H9 (cell line): ENCODE results near the gene SLC10A2. TPM values are rescaled to one million over a fixed set of nuclear protein-coding genes. Genes with fewer than 3 reads are reported as not detected.

Experiments
- DNase-seq: peaks from one replicate; pipeline ENCODE4 v3.0.0-alpha.2; 2017
- H2AFZ ChIP-seq: one replicate; pipeline ENCODE4 v1.6.1; 2013; ENCODE audit warnings: mild to moderate bottlenecking, low read length, control low read depth, moderate library complexity
- H2AK5ac ChIP-seq: 2 replicates; pipeline ENCODE4 v1.6.1; 2013; ENCODE audit warnings: low read length, control low read depth, mixed read lengths; ENCODE audit not compliant: insufficient read length
- H2BK120ac ChIP-seq: one replicate; pipeline ENCODE4 v1.6.1; 2013; ENCODE audit warnings: low read depth, mild to moderate bottlenecking, low read length, control low read depth, inconsistent platforms; ENCODE audit not compliant: poor library complexity, severe bottlenecking
- H2BK12ac ChIP-seq: 2 replicates; pipeline ENCODE4 v1.6.1; 2013; ENCODE audit warnings: low read length, control low read depth, mixed read lengths, low read depth; ENCODE audit not compliant: insufficient read length
- H2BK15ac ChIP-seq: 2 replicates; pipeline ENCODE4 v1.6.1; 2013; ENCODE audit warnings: low read depth, low read length, control low read depth
- H2BK20ac ChIP-seq: one replicate; pipeline ENCODE4 v1.6.1; 2013; ENCODE audit warnings: low read depth, mild to moderate bottlenecking, low read length, control low read depth, inconsistent platforms; ENCODE audit not compliant: poor library complexity, severe bottlenecking
- H2BK5ac ChIP-seq: 2 replicates; pipeline ENCODE4 v1.6.1; 2013; ENCODE audit warnings: low read length, control low read depth, mixed read lengths; ENCODE audit not compliant: insufficient read length
- H3K14ac ChIP-seq: 2 replicates; pipeline ENCODE4 v1.6.1; 2013; ENCODE audit warnings: low read length, control low read depth; ENCODE audit not compliant: insufficient read depth
- H3K18ac ChIP-seq: 2 replicates; pipeline ENCODE4 v1.6.1; 2013; ENCODE audit warnings: low read depth, mild to moderate bottlenecking, mixed read lengths, low read length, control low read depth; ENCODE audit not compliant: insufficient read length
- H3K23ac ChIP-seq: 2 replicates; pipeline ENCODE4 v1.6.1; 2013; ENCODE audit warnings: low read length, control low read depth, mixed read lengths, low read depth; ENCODE audit not compliant: insufficient read length
- H3K23me2 ChIP-seq: 2 replicates; pipeline ENCODE4 v1.6.1; 2013; ENCODE audit warnings: low read depth, mild to moderate bottlenecking, mixed read lengths, low read length, control low read depth; ENCODE audit not compliant: insufficient read length, poor library complexity, severe bottlenecking
- H3K27ac ChIP-seq: 2 replicates; pipeline ENCODE4 v1.5.1; 2013; ENCODE audit warnings: low read length, control low read depth, mixed read lengths, low read depth; ENCODE audit not compliant: insufficient read length
- H3K27me3 ChIP-seq: 2 replicates; pipeline ENCODE4 v1.6.1; 2013; ENCODE audit warnings: low read length, control low read depth, inconsistent platforms; ENCODE audit not compliant: insufficient read depth
- H3K4ac ChIP-seq: 2 replicates; pipeline ENCODE4 v1.6.1; 2013; ENCODE audit warnings: low read depth, mild to moderate bottlenecking, control low read depth, inconsistent platforms, low read length, moderate library complexity
- H3K4me1 ChIP-seq: 2 replicates; pipeline ENCODE4 v1.6.1; 2013; ENCODE audit warnings: low read length, control low read depth, inconsistent platforms; ENCODE audit not compliant: insufficient read depth
- H3K4me2 ChIP-seq: 2 replicates; pipeline ENCODE4 v1.6.1; 2013; ENCODE audit warnings: low read length, control low read depth, mixed read lengths; ENCODE audit not compliant: insufficient read length, insufficient read depth
- H3K56ac ChIP-seq: 2 replicates; pipeline ENCODE4 v1.6.1; 2013; ENCODE audit warnings: low read depth, mild to moderate bottlenecking, mixed read lengths, low read length, control low read depth; ENCODE audit not compliant: insufficient read length
- H3K79me1 ChIP-seq: 2 replicates; pipeline ENCODE4 v1.6.1; 2013; ENCODE audit warnings: low read depth, mild to moderate bottlenecking, moderate library complexity, low read length, control low read depth, inconsistent platforms; ENCODE audit not compliant: insufficient read depth, poor library complexity, severe bottlenecking
- H3K79me2 ChIP-seq: 2 replicates; pipeline ENCODE4 v1.6.1; 2013; ENCODE audit warnings: low read length, control low read depth, inconsistent platforms; ENCODE audit not compliant: insufficient read depth
- H3K9ac ChIP-seq: 2 replicates; pipeline ENCODE4 v1.6.1; 2013; ENCODE audit warnings: low read length, control low read depth, mixed read lengths; ENCODE audit not compliant: insufficient read length; ENCODE audit errors: extremely low read depth
- H3K9me3 ChIP-seq: one replicate; pipeline ENCODE4 v1.6.1; 2013; ENCODE audit warnings: low read depth, low read length, inconsistent platforms; ENCODE audit not compliant: control insufficient read depth
- H3T11ph ChIP-seq: one replicate; pipeline ENCODE4 v1.6.1; 2013; ENCODE audit warnings: mild to moderate bottlenecking, low read length, control low read depth, inconsistent platforms
- H4K20me1 ChIP-seq: one replicate; pipeline ENCODE4 v1.6.1; 2013; ENCODE audit not compliant: control insufficient read depth, insufficient read length, insufficient read depth
- H4K5ac ChIP-seq: 2 replicates; pipeline ENCODE4 v1.6.1; 2013; ENCODE audit warnings: low read depth, mild to moderate bottlenecking, mixed read lengths, low read length, control low read depth; ENCODE audit not compliant: insufficient read length
- H4K8ac ChIP-seq: replicated peaks from 2 replicates; pipeline ENCODE4 v1.6.1; 2013; ENCODE audit warnings: low read length, control low read depth, mixed read lengths, low read depth; ENCODE audit not compliant: insufficient read length
- H4K91ac ChIP-seq: 2 replicates; pipeline ENCODE4 v1.6.1; 2013; ENCODE audit warnings: low read depth, mild to moderate bottlenecking, moderate library complexity, mixed read lengths, low read length, control low read depth; ENCODE audit not compliant: insufficient read length
- H3K27ac Mint-ChIP-seq, 3 experiments: 2 replicates in 2 of 3; 3 replicates in 1 of 3; pipeline ENCODE4 v1.8.0; 2020 to 2021; ENCODE audit warnings: mixed read lengths in 3 of 3, mild to moderate bottlenecking in 1 of 3, moderate library complexity in 1 of 3
- H3K27me3 Mint-ChIP-seq: 2 replicates; pipeline ENCODE4 v1.8.0; 2021; ENCODE audit warnings: low read depth, mild to moderate bottlenecking, moderate library complexity, mixed read lengths
- H3K36me3 Mint-ChIP-seq, 3 experiments: 2 replicates in 2 of 3; 3 replicates in 1 of 3; pipeline ENCODE4 v1.8.0; 2020 to 2021; ENCODE audit warnings: low read depth in 3 of 3, mixed read lengths in 3 of 3; ENCODE audit not compliant: insufficient read depth in 1 of 3
- H3K4me1 Mint-ChIP-seq, 2 experiments: 2 replicates each; pipeline ENCODE4 v1.8.0; 2020; ENCODE audit warnings: mixed read lengths in 2 of 2
- H3K4me3 Mint-ChIP-seq, 2 experiments: 2 replicates in 1 of 2; 3 replicates in 1 of 2; pipeline ENCODE4 v1.8.0; 2020 to 2021; ENCODE audit warnings: mild to moderate bottlenecking in 2 of 2, mixed read lengths in 2 of 2, moderate library complexity in 1 of 2
- H3K9me3 Mint-ChIP-seq, 2 experiments: 2 replicates in 1 of 2; 3 replicates in 1 of 2; pipeline ENCODE4 v1.8.0; 2020; ENCODE audit warnings: mild to moderate bottlenecking in 2 of 2, mixed read lengths in 2 of 2, moderate library complexity in 1 of 2
- CTCF ChIP-seq: fragments of 200-600 bp; sonication (generic); conservative IDR thresholded peaks from 3 replicates; pipeline ENCODE4 v1.8.0; 2021; ENCODE audit warnings: antibody characterized with exemption, mild to moderate bottlenecking
- WGBS: extraction: QIAGEN DNeasy Blood & Tissue Kit; methylation state at CpG from one replicate; pipeline ENCODE4 v1.1.7; 2013; ENCODE audit warnings: missing lambda C conversion rate, low lambda C conversion rate, mixed read lengths; ENCODE audit not compliant: insufficient read length; ENCODE audit errors: extremely low coverage; 5-methylcytosine and 5-hydroxymethylcytosine counted together
- total RNA-seq: library from RNA; stranded (reverse); gene quantifications from 2 replicates; pipeline ENCODE4 v1.2.1, GENCODE V29; 2021

SLC10A2 gene
- total RNA-seq, 1 experiment from 2014 or later = not detected

GRCh38 chr13:103087275-103087674 lies 21.1 kb upstream of the SLC10A2 start:
- DNase-seq = no peak
- peaks cover 6 to 10% of the 10 kb centered on the region in 2 experiments for H3K9me3 Mint-ChIP-seq
- H2BK20ac ChIP-seq = no peak overlapping the region
- no peaks in the 10 kb centered on the region for H3K9me3 ChIP-seq
- no peak overlapping the region for H4K91ac ChIP-seq
- H2BK12ac ChIP-seq = no peak overlapping the region
- H3K23me2 ChIP-seq = no peaks in the 10 kb centered on the region
- H4K20me1 ChIP-seq = no peaks in the 10 kb centered on the region
- no peak overlapping the region for H3K9ac ChIP-seq
- no peaks in the 10 kb centered on the region for H3K4me1 ChIP-seq
- no peaks in the 10 kb centered on the region for H3K27me3 ChIP-seq
- H3K79me2 ChIP-seq = no peaks in the 10 kb centered on the region
- H2BK120ac ChIP-seq = no peak overlapping the region
- H3K27me3 Mint-ChIP-seq = no peaks in the 10 kb centered on the region; the same call in 1 of the 2 replicates
- H3K23ac ChIP-seq = no peak overlapping the region
- H3K56ac ChIP-seq = no peak overlapping the region
- no peak overlapping the region for H3K14ac ChIP-seq
- H3K18ac ChIP-seq = no peak overlapping the region
- no peaks in the 10 kb centered on the region for H3K79me1 ChIP-seq
- TF ChIP-seq CTCF = no peak
- no peak overlapping the region for H3K4ac ChIP-seq
- no peak overlapping the region for H3K27ac Mint-ChIP-seq
- no CpG with 5 or more reads among the region's 3 CpGs for WGBS
- H3K36me3 Mint-ChIP-seq = peaks cover 5 to 6% (median 5%) of the 10 kb centered on the region in 3 experiments; a peak in 6 of 7 replicates
- no peak overlapping the region for H3K4me2 ChIP-seq
- H3T11ph ChIP-seq = no peak overlapping the region
- H4K8ac ChIP-seq = no peak overlapping the region
- no peak overlapping the region for H4K5ac ChIP-seq
- no peak overlapping the region for H3K4me3 Mint-ChIP-seq
- no peak overlapping the region for H2AK5ac ChIP-seq
- H2BK5ac ChIP-seq = no peak overlapping the region
- H2AFZ ChIP-seq = no peak overlapping the region
- no peak overlapping the region for H3K27ac ChIP-seq
- no peaks in the 10 kb centered on the region for H3K4me1 Mint-ChIP-seq
- H2BK15ac ChIP-seq = no peak overlapping the region
